ENCODE results near the gene TFAM. TPM values are rescaled to one million over a fixed set of nuclear protein-coding genes. Genes with fewer than 3 reads are reported as not detected.

TFAM gene
- polyA plus RNA-seq, 1 donor (not counting 4 experiments of a cell fraction or from before 2014, with no cell fraction given), result 25.1 TPM

DNA sequence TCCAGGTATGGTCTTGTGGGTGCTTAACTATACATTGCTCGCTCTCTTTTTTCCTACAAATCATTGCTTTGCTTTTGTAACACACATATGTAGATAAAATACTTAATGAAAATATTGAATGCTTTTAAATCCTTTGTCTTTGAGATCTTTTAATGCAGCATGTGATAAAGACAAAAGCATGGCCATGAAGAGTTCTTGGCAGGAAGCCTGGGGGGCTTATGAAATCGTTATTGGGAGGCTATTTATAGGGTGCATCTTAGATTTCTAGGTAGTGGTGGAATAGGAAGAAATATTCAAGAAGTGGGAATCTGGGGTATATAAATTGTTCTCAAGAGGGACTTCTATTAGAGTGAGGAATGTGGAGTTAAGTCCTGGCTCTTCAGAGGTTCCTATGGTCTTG, 28.5 kb upstream of the TFAM start:
- FAIRE-seq, result no peak
- Histone ChIP-seq H3K36me3 (ENCODE audit: control insufficient read depth in 2 of 2, extremely low read depth in 1 of 2, insufficient read depth in 2 of 2, low read length in 2 of 2) (peaks cover 0 to 1% of the 10 kb centered on the region in 2 experiments), H3K9ac (ENCODE audit: control insufficient read depth, extremely low read depth, insufficient read depth, low read length) (no peak overlapping the region)

DNA sequence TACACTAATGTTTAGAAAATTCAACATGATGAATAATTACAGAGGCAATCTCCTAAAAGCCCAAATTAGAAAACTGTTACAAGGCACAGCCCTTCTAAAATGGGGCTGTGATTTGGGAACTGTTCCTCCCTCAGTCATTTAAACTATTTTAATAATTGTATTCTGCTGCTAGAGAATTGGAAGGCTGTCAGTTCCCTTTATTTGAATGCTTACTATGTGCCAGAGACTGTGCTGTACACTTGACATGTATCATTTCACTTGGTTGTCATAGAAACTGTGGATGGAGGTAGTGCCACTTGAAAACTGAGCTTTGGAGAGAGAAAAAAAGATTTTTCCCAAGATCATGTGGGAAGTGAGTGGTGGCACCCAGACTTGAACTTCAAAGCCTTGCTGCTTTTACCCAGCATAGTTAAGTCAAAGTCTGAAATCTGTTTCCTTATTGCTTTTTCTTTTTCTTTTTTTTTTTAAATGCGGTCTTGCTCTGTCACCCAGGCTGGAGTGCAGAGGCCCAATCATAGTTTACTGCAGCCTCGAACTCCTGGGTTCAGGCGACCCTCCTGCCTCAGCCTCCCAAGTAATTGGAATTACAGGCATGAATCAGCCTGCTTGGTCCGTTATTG, 26.8 kb upstream of the TFAM start:
- H3K9me1 ChIP-seq (ENCODE audit: control insufficient read depth, extremely low read depth, insufficient read depth, low read length), result no peaks in the 10 kb centered on the region
- DNase-seq (ENCODE audit: low read depth, low spot score) (no peak), FAIRE-seq (no peak)
- H3K9ac ChIP-seq (ENCODE audit: control insufficient read depth, extremely low read depth, insufficient read depth, low read length), result no peak overlapping the region
- TF ChIP-seq, protein P1, sequence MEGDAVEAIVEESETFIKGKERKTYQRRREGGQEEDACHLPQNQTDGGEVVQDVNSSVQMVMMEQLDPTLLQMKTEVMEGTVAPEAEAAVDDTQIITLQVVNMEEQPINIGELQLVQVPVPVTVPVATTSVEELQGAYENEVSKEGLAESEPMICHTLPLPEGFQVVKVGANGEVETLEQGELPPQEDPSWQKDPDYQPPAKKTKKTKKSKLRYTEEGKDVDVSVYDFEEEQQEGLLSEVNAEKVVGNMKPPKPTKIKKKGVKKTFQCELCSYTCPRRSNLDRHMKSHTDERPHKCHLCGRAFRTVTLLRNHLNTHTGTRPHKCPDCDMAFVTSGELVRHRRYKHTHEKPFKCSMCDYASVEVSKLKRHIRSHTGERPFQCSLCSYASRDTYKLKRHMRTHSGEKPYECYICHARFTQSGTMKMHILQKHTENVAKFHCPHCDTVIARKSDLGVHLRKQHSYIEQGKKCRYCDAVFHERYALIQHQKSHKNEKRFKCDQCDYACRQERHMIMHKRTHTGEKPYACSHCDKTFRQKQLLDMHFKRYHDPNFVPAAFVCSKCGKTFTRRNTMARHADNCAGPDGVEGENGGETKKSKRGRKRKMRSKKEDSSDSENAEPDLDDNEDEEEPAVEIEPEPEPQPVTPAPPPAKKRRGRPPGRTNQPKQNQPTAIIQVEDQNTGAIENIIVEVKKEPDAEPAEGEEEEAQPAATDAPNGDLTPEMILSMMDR (optimal IDR thresholded peaks at IDR 0.05 in 1 of 3, IDR thresholded peaks at IDR 0.05 in 1 of 3, conservative IDR thresholded peaks at IDR 0.05 in 1 of 3; ENCODE audit: extremely low read depth in 1 of 3, insufficient read depth in 2 of 3, low read length in 3 of 3), result no peak
- TF ChIP-seq EZH2 (IDR thresholded peaks at IDR 0.05; ENCODE audit: low read length), result no peak
- no peaks in the 10 kb centered on the region for H4K20me1 ChIP-seq (ENCODE audit: control insufficient read depth, extremely low read depth, insufficient read depth, low read length)
- H3K9me3 ChIP-seq (ENCODE audit: control insufficient read depth, low read depth, low read length), result no peaks in the 10 kb centered on the region
- H2AFZ ChIP-seq (ENCODE audit: control insufficient read depth, low read length), result no peak overlapping the region
- H3K79me2 ChIP-seq (ENCODE audit: control insufficient read depth, insufficient read depth, low read length), result no peaks in the 10 kb centered on the region
- dilution Hi-C loops (cut with MboI; ENCODE audit: extremely low pct_ligation_motif_present, low sequenced_read_pairs), result no loop called here
- H3K4me1 ChIP-seq (ENCODE audit: control insufficient read depth, extremely low read depth, insufficient read depth, low read length), result peaks cover 25% of the 10 kb centered on the region
- H3K36me3 ChIP-seq (ENCODE audit: control insufficient read depth in 2 of 2, extremely low read depth in 1 of 2, insufficient read depth in 2 of 2, low read length in 2 of 2), result peaks cover 0 to 1% of the 10 kb centered on the region in 2 experiments
- H3K27ac ChIP-seq (ENCODE audit: control insufficient read depth, insufficient read depth, low read length), result no peak overlapping the region
- no peak overlapping the region for H3K4me3 ChIP-seq (ENCODE audit: control insufficient read depth in 2 of 3, extremely low read depth in 1 of 3, insufficient read depth in 2 of 3, low read depth in 1 of 3, low read length in 3 of 3)
- no peaks in the 10 kb centered on the region for H3K27me3 ChIP-seq (ENCODE audit: control insufficient read depth, extremely low read depth, insufficient read depth, low read length)
- no peak overlapping the region for H3K4me2 ChIP-seq (ENCODE audit: control insufficient read depth, extremely low read depth, insufficient read depth, low read depth, low read length)

More for the DNA sequence above, 28.5 kb upstream of the TFAM start:
- no peak for DNase-seq (ENCODE audit: low read depth, low spot score)
- Histone ChIP-seq H3K27me3 (ENCODE audit: control insufficient read depth, extremely low read depth, insufficient read depth, low read length) (no peaks in the 10 kb centered on the region), H3K4me3 (ENCODE audit: control insufficient read depth in 2 of 3, extremely low read depth in 1 of 3, insufficient read depth in 2 of 3, low read depth in 1 of 3, low read length in 3 of 3) (no peak overlapping the region), H3K9me1 (ENCODE audit: control insufficient read depth, extremely low read depth, insufficient read depth, low read length) (no peaks in the 10 kb centered on the region), H3K27ac (ENCODE audit: control insufficient read depth, insufficient read depth, low read length) (no peak overlapping the region), H3K79me2 (ENCODE audit: control insufficient read depth, insufficient read depth, low read length) (peaks cover 3% of the 10 kb centered on the region), H3K4me2 (ENCODE audit: control insufficient read depth, extremely low read depth, insufficient read depth, low read depth, low read length) (no peak overlapping the region), H3K4me1 (ENCODE audit: control insufficient read depth, extremely low read depth, insufficient read depth, low read length) (peaks cover 19% of the 10 kb centered on the region), H2AFZ (ENCODE audit: control insufficient read depth, low read length) (no peak overlapping the region), H4K20me1 (ENCODE audit: control insufficient read depth, extremely low read depth, insufficient read depth, low read length) (no peaks in the 10 kb centered on the region), H3K9me3 (ENCODE audit: control insufficient read depth, low read depth, low read length) (no peaks in the 10 kb centered on the region)
- dilution Hi-C loops (cut with MboI; ENCODE audit: extremely low pct_ligation_motif_present, low sequenced_read_pairs), result no loop called here
- TF ChIP-seq EZH2 (IDR thresholded peaks at IDR 0.05; ENCODE audit: low read length), result no peak
- TF ChIP-seq, protein P1 (optimal IDR thresholded peaks at IDR 0.05 in 1 of 3, IDR thresholded peaks at IDR 0.05 in 1 of 3, conservative IDR thresholded peaks at IDR 0.05 in 1 of 3; ENCODE audit: extremely low read depth in 1 of 3, insufficient read depth in 2 of 3, low read length in 3 of 3), result no peak

Measured in keratinocyte (primary cell).